Islet precursor cell (in vitro differentiated cells): ENCODE measurements around the gene MRPL49.

Experiments used
- DNase-seq: peaks from one replicate; pipeline ENCODE4 v3.0.0-alpha.2; 2018

MRPL49 gene

GRCh38 chr11:65103476-65103875, 18.6 kb upstream of the MRPL49 start:
- DNase-seq = no peak

GRCh38 chr11:65104628-65105027, 17.5 kb upstream of the MRPL49 start:
- DNase-seq = no peak

DNA sequence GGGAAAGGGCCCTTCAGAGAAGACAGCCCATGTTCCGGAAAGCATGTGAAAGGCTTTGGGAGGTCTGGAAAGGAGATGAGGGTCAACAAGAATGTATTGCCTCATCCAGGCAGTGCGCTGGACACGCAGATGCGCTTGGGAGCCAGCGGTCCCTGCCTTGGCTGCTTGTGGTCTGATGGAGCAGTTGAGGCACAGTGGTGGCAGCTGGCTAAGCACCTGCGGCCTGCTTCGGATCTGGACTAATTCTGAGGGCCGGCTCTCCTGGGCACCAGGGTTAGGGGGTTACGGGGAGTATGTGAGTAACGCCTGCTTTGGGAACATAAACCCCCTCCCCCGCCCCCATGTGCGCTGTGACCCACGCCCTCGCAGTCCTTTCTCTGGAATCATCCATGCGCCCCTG, 15.0 kb upstream of the MRPL49 start:
- no peak for DNase-seq

DNA sequence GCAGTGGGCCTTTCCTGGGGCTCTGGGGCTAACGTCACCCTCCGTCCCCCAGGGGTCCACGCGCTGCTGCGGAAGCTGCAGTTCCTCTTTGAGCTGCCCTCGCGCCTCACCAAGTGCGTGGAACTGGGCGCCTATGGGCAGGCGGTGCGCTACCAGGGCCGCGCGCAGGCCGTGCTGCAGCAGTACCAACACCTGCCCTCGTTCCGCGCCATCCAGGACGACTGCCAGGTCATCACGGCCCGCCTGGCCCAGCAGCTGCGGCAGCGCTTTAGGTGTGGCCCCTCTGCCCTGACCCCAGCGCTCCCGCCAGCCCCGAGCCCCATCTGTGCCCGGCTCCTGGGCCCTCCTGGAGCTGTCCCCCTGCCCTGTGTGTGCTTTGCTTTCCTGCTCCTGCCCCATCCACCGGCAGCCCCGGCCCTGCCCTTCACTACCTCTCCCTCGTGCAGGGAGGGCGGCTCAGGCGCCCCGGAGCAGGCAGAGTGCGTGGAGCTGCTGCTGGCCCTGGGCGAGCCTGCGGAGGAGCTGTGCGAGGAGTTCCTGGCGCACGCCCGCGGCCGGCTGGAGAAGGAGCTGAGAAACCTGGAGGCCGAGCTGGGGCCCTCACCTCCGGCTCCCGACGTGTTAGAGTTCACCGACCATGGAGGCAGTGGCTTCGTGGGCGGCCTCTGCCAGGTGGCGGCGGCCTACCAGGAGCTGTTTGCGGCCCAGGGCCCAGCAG, 14.2 kb upstream of the MRPL49 start:
- DNase-seq = no peak

GRCh38 chr11:65108469-65109123, 13.5 kb upstream of the MRPL49 start:
- no peak for DNase-seq

DNA sequence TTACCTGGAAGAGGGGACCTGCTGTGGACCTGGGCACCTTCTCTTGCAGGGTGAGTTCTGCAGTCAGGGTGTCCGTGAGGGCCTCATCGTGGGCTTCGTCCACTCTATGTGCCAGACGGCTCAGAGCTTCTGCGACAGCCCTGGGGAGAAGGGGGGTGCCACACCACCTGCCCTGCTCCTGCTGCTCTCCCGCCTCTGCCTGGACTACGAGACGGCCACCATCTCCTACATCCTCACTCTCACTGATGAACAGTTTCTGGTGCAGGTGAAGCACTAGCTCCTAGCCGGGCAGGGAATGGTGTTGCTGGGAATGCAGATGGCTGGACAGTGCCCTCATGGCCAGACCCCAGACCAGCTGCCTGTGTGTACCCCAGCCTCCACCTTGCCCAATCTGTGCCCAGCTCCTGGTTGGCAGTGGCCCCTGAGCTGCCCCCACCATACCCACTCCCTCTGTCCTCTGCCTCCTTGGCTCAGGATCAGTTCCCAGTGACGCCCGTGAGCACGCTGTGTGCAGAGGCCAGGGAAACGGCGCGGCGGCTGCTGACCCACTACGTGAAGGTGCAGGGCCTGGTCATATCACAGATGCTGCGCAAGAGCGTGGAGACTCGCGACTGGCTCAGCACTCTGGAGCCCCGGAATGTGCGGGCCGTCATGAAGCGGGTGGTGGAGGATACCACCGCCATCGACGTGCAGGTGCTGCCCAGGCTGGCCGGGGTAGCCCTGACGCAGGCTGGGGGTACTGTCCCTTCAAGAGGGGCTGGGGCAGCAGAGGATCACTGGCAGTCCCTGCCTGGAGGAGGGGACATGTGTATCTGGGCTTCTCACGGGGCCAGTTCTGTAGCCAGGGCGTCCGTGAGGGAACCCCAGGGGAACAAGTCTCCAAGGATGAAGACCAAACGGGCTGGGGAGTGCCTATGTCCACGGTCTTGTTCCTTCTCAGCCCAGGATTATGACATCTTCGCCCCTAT, 12.6 kb upstream of the MRPL49 start:
- no peak for DNase-seq

DNA sequence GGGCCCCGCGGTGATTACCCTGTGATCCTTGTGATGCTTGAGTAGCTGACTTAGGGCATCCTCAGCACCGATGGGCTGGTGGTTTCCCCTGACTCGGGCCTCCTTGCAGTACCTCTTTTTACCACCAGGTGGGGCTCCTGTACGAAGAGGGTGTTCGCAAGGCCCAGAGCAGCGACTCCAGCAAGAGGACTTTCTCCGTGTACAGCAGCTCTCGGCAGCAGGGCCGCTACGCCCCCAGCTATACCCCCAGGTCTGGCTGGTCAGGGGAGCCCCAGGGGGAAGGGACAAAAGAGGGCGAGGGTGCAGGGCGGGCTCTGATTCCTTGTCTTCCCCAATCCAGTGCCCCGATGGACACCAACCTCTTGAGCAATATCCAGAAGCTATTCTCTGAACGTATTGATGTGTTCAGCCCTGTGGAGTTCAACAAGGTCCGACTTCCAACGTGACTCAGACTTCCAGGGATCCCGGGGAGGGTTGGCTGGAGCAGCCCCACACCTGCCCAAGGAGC, 11.7 kb upstream of the MRPL49 start:
- peak; percentile 95 for DNase-seq

DNA sequence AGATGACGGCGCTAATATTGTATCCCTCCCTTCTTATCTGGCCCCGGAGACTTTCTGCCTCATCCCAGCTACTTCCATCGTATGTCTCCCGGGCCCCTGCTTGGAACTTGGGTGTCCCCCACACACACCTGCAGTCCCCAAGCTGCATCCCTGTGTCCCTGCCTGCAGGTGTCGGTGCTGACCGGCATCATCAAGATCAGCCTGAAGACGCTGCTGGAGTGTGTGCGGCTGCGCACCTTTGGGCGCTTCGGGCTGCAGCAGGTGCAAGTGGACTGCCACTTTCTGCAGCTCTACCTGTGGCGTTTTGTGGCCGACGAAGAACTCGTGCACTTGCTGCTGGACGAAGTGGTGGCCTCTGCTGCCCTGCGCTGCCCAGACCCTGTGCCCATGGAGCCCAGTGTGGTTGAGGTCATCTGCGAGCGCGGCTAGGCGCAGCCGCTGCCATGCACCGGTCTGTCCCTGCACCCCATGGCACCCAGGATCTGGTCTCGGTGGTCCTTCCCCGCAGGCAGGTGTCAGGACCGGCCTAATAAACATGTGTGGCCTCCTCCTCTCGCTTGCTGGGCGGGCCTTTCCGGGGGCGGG, 10.9 kb upstream of the MRPL49 start:
- no peak for DNase-seq

DNA sequence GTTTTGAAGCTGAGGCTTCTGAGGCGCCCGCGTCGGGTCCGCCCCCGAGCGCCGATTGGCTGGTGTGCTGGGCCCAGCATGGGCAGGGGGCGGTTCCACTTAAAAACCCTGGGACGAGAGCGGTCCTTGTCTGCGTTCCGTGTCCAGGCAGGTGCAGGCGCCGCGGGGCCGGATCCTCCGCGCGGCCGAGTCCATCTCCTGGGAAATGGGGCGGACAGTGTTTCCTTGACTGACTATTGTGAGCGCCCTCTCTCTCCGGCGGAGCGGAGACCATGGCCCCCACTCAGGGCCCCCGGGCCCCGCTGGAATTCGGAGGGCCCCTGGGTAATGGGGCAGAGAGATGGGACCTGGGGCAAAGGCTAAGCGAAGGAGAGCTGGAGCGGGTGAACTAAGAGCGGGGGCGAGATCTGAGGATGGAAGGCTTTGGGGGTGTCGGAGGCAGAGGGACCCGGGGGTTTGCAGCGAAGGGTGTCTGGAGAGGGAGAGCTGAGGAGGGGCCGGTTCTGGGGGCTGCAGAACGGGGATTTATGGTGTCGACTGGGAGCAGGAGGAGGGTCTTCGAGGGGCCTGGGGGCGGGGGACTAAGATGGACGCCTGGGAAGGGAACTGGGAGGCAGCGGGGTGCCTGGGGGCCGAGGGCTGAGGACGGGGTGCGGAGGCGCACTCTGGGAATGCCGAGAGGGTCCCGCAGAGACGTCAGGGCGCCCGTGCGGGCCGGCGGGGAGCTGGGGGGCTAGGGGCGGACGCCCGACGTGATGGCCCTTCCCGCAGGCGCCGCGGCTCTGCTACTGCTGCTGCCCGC, 10.2 kb upstream of the MRPL49 start, which contains the start of gene TM7SF2:
TSS of gene TM7SF2 (plus strand) at position 129 of the 802 bp plus-strand sequence. CDS start at position 273, 144 bp downstream.
- DNase-seq = peak; percentile 98

GRCh38 chr11:65112546-65113360, 9.4 kb upstream of the MRPL49 start:
- peak; percentile 78 for DNase-seq

DNA sequence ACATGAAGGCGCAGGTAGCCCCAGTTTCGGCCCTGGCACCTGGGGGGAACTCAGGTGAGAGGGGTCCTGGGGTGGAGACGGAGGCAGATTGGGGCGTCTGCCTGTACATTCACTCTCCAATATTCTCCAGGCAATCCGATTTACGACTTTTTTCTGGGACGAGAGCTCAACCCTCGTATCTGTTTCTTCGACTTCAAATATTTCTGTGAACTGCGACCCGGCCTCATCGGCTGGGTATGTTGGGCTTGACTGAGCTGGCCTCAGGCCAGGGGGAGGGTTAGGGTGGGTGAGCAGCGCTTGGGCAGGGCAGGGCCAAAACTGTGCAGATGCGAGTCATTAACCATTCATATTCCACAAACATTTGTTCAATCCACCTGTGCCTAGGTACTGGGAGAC, 8.8 kb upstream of the MRPL49 start:
- no peak for DNase-seq

- no peak for DNase-seq
Observed at GRCh38 chr11:65113839-65114238, 8.3 kb upstream of the MRPL49 start.

GRCh38 chr11:65114538-65115171, 7.5 kb upstream of the MRPL49 start:
- no peak for DNase-seq

- DNase-seq = no peak
Observed at GRCh38 chr11:65115361-65116082, 6.6 kb upstream of the MRPL49 start.

DNA sequence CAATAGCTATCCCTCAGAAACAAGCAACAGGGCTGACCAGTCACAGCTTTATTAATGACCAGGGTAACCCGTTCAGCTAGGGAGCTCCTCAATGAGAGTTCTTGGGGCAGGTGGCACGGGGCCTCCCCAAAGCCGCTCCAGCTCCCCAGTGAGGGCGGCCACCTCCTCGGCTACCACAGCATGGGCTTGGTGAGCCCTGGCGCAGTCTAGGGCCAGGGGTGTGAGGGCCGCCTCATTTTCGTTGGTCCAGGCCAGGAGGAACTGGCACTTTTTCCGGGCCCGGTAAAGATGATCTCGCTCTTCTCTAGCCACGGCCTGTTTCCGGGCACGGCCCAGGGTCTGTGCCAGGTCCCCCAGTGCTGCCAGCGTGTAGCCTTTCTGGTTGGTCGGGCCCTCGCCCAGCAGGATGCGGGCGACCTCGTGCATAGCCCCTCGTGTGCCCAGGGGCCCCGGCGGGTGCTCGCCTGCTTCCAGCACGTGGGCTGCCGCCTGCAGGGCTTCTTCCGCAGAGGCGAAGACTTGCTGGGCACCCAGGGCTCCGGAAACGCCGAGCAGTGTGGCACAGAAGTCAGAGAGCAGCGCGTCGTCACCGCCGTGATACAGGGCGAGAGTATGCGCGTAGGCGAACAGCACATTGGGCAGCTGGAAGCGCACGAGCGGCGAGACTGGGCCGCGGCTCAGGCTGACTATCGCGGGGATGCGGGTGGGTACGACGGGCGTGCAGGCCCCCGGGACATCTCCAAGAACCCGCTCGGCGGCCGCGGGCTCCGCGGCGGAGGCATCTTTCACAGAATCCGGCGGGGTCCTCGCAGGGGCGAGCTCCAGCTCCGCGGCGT, 5.5 kb upstream of the MRPL49 start:
- peak; percentile 70 for DNase-seq

DNA sequence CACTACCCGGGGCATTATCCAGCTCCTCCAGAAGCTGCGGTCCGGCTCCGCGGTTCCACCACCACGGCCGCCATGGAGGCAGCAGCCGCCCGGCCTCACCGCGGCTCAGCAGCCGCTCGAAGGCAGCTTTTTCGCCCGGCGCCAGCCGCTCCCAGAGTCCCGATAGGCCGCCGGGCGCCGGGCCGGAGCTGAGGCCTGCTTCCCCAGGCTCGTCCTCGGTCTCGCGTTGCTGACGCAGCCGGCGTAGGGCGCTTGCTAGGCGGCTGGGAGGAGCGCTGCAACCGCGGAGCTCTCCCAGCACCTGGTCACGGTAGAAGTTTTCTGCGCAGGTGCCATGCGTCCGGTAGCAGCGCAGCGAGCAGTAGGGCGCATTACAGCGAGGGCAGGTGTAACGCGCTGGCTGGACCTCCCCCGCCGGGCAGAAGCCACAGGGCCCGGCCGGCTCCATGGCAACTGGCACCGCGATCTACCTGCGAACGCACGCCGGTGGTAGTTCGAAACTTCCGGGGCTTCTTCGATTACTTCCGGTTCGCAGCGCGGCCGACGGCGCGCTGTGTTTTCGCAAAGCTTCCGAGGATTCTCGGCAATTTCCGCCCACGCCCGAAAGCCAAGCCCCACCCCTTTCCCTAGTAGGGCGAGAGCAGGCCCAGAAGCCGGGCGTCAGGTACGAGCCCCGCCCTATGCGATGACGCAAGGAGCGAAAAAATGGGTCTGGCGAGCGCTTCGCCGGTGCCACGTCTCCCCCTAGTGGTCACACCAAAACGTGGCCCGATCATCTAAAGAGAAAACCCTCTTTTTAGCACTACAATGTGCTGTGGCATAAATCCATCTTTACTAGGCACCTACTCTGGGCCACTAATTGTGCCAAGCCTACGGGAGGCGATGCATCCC, 4.7 kb upstream of the MRPL49 start, which contains the start of gene ZNHIT2:
TSS of gene ZNHIT2 (minus strand) at position 496 of the 891 bp plus-strand sequence. CDS start at position 448, 48 bp downstream.
- DNase-seq = peak; percentile 99

DNA sequence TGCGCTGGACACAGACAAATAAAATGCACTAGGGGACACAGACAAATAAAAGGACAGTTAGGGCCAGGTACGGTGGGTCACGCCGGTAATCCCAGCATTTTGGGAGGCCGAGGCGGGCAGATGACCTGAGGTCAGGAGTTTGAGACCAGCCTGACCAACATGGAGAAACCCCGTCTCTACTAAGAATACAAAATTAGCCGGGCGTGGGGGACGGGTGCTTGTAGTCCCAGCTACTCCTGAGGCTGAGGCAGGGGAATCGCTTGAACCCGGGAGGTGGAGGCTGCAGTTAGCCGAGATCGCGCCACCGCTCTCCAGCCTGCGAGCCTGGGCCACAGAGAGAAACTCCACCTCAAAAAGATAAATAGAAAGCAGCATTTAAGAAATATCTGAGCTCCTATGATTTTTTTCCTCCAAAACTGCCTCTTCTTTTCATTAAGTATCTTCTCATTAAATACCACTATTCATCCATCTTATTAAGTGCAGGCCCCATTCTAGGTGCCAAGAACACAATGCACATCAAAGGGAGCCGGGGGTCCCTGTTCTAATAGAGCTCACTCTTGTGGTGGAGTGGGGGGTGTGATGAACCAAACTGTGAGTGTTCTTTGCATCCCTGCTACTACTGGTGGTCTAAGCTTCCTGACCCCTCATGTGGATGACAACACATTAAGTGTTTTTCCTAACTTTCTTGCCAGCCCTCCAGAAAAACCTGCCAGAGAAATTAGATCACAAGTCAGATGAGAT, 3.9 kb upstream of the MRPL49 start:
- DNase-seq = no peak
